Motor neuron (in vitro differentiated cells): ENCODE results near the gene MGLL. TPM values are rescaled to one million over a fixed set of nuclear protein-coding genes. Genes with fewer than 3 reads are reported as not detected.

ENCODE experiments used
- ATAC-seq, 8 experiments: fragments of 200-7000 bp; cut with Tn5 transposase; replicated peaks in 6 of 8; 2 replicates each; pipeline ENCODE4 v1.8.0; 2021; ENCODE audit warnings: mild to moderate bottlenecking in 8 of 8, moderate library complexity in 8 of 8
- H3K27ac ChIP-seq, 2 donors: fragments of 250-450 bp; sonication (Bioruptor Pico); 2 replicates each; pipeline ENCODE4 v1.9.0; 2021; ENCODE audit warnings: antibody characterized with exemption in 2 of 2, mild to moderate bottlenecking in 2 of 2, moderate library complexity in 1 of 2
- H3K4me1 ChIP-seq, 2 donors: fragments of 250-450 bp; sonication (Bioruptor Pico); replicated peaks in 1 of 2; 2 replicates each; pipeline ENCODE4 v1.6.1; 2021; ENCODE audit warnings: antibody characterized with exemption in 2 of 2, mild to moderate bottlenecking in 2 of 2, moderate library complexity in 1 of 2
- H3K4me3 ChIP-seq, 5 donors: fragments of 250-450 bp; sonication (Bioruptor Pico); 2 replicates each; pipeline ENCODE4 v1.9.0; 2021; ENCODE audit warnings: antibody characterized with exemption in 5 of 5, mild to moderate bottlenecking in 5 of 5, moderate library complexity in 4 of 5
- WGBS, 10 experiments: fragments of 450-650 bp; shearing (Covaris generic); methylation state at CpG; one replicate each; pipeline ENCODE4 v1.0.0; 2022; 5-methylcytosine and 5-hydroxymethylcytosine counted together
- in situ Hi-C, 9 experiments: fragments of 400-800 bp; cut with MboI; loops; one replicate each; pipeline ENCODE4 v1.15.0; 2021; ENCODE audit warnings: low sequenced_read_pairs in 9 of 9, low pct_unique_long_range_greater_than_20kb in 2 of 9; ENCODE audit not compliant: unreplicated experiment in 9 of 9
- total RNA-seq, 8 experiments: library from RNA; unstranded; fragments of 300-600 nt; gene quantifications; 2 replicates each; pipeline versions ENCODE4 v1.2.3 to v1.2.4, GENCODE V29; 2022

Gene MGLL
- total RNA-seq, 8 experiments from 2014 or later: 0.43 to 69.2 (median 4.5) TPM

GRCh38 chr3:127816783-127817405 is 5.4 kb downstream of the MGLL start:
- in situ Hi-C loops: no loop called here
- peaks cover 8 to 10% of the 10 kb centered on the region in 2 donors for H3K4me1 ChIP-seq
- peak in 3 of 8 experiments; percentile 21 to 59 (median 49) for ATAC-seq
- no peak overlapping the region for H3K27ac ChIP-seq
- WGBS, 10 experiments: 40 to 93% (median 79%) methylated on average over 1 to 8 of the region's 11 CpGs; no CpG with 5 or more reads in 5 of the 10 experiments
- H3K4me3 ChIP-seq: no peak overlapping the region

GRCh38 chr3:127815641-127816605 is 6.4 kb downstream of the MGLL start:
- H3K27ac ChIP-seq: no peak overlapping the region
- in situ Hi-C loops: no loop called here
- H3K4me1 ChIP-seq: peaks cover 8 to 10% of the 10 kb centered on the region in 2 donors
- 45 to 96% (median 85%) methylated on average over 1 to 10 of the region's 23 CpGs; no CpG with 5 or more reads in 2 of the 10 experiments for WGBS, 10 experiments
- ATAC-seq: peak in 3 of 8 experiments; percentile 6 to 54 (median 49)
- H3K4me3 ChIP-seq: no peak overlapping the region

- Histone ChIP-seq H3K27ac (no peak overlapping the region), H3K4me3 (no peak overlapping the region), H3K4me1 (peaks cover 8 to 10% of the 10 kb centered on the region in 2 donors)
- WGBS, 10 experiments: 63 to 90% (median 80%) methylated on average over 2 to 7 of the region's 7 CpGs; no CpG with 5 or more reads in 3 of the 10 experiments
- ATAC-seq: peak in 1 of 8 experiments; percentile 39
- in situ Hi-C loops: no loop called here
Observed at GRCh38 chr3:127815001-127815400, 7.3 kb downstream of the MGLL start.

GRCh38 chr3:127814325-127814781 is 8.0 kb downstream of the MGLL start:
- in situ Hi-C loops: no loop called here
- H3K4me3 ChIP-seq: no peak overlapping the region

GRCh38 chr3:127812151-127812550 is 10.2 kb downstream of the MGLL start:
- Histone ChIP-seq H3K4me1 (peaks cover 8 to 10% of the 10 kb centered on the region in 2 donors), H3K27ac (no peak overlapping the region), H3K4me3 (no peak overlapping the region)
- in situ Hi-C loops: no loop called here
- ATAC-seq: no peak

More at GRCh38 chr3:127814325-127814781, 8.0 kb downstream of the MGLL start:
- peaks cover 8 to 10% of the 10 kb centered on the region in 2 donors for H3K4me1 ChIP-seq
- no peak overlapping the region for H3K27ac ChIP-seq
- no peak for ATAC-seq
- 0 to 78% (median 32%) methylated on average over 1 to 2 of the region's 2 CpGs; no CpG with 5 or more reads in 2 of the 10 experiments for WGBS, 10 experiments

GRCh38 chr3:127811717-127812116 is 10.6 kb downstream of the MGLL start:
- 75 to 100% (median 87%) methylated on average over 1 to 3 of the region's 3 CpGs; no CpG with 5 or more reads in 4 of the 10 experiments for WGBS, 10 experiments
- Histone ChIP-seq H3K27ac (no peak overlapping the region), H3K4me1 (peaks cover 8 to 10% of the 10 kb centered on the region in 2 donors), H3K4me3 (no peak overlapping the region)
- ATAC-seq: no peak
- in situ Hi-C loops: no loop called here

GRCh38 chr3:127809611-127810010 is 12.7 kb downstream of the MGLL start:
- Histone ChIP-seq H3K4me3 (no peak overlapping the region), H3K27ac (no peak overlapping the region), H3K4me1 (peaks cover 8 to 9% of the 10 kb centered on the region in 2 donors)
- WGBS, 10 experiments: 50 to 100% (median 82%) methylated on average over 1 to 2 of the region's 2 CpGs; no CpG with 5 or more reads in 6 of the 10 experiments
- in situ Hi-C loops: no loop called here
- no peak for ATAC-seq

GRCh38 chr3:127809211-127809610 is 13.1 kb downstream of the MGLL start:
- Histone ChIP-seq H3K4me1 (peaks cover 4 to 5% of the 10 kb centered on the region in 2 donors), H3K27ac (no peak overlapping the region), H3K4me3 (no peak overlapping the region)
- 33 to 100% (median 67%) methylated on average over 1 of the region's 1 CpG; no CpG with 5 or more reads in 6 of the 10 experiments for WGBS, 10 experiments
- no peak for ATAC-seq
- in situ Hi-C loops: no loop called here

GRCh38 chr3:127808197-127808596 is 14.1 kb downstream of the MGLL start:
- ATAC-seq: no peak
- no peak overlapping the region for H3K27ac ChIP-seq
- H3K4me1 ChIP-seq: peaks cover 0 to 2% of the 10 kb centered on the region in 2 donors
- H3K4me3 ChIP-seq: no peak overlapping the region
- in situ Hi-C loops: no loop called here

- in situ Hi-C loops: no loop called here
- H3K27ac ChIP-seq: no peak overlapping the region
- H3K4me1 ChIP-seq: peaks cover 0 to 7% of the 10 kb centered on the region in 2 donors
- ATAC-seq: no peak
- no peak overlapping the region for H3K4me3 ChIP-seq
- 28 to 100% (median 81%) methylated on average over 1 to 7 of the region's 10 CpGs; no CpG with 5 or more reads in 1 of the 10 experiments for WGBS, 10 experiments
Observed at GRCh38 chr3:127805026-127805753, 17.1 kb downstream of the MGLL start.

GRCh38 chr3:127804141-127804540 is 18.2 kb downstream of the MGLL start:
- H3K4me1 ChIP-seq: peaks cover 0 to 7% of the 10 kb centered on the region in 2 donors
- H3K27ac ChIP-seq: no peak overlapping the region
- H3K4me3 ChIP-seq: no peak overlapping the region
- in situ Hi-C loops: no loop called here
- ATAC-seq: no peak
- 51 to 100% (median 84%) methylated on average over 1 to 6 of the region's 9 CpGs; no CpG with 5 or more reads in 2 of the 10 experiments for WGBS, 10 experiments

GRCh38 chr3:127803619-127804018 is 18.7 kb downstream of the MGLL start:
- in situ Hi-C loops: no loop called here
- peak; percentile 2 to 86 (median 37) for ATAC-seq
- WGBS, 10 experiments: 8 to 100% (median 67%) methylated on average over 1 to 4 of the region's 4 CpGs; no CpG with 5 or more reads in 1 of the 10 experiments
- Histone ChIP-seq H3K27ac (no peak overlapping the region), H3K4me3 (no peak overlapping the region), H3K4me1 (peaks cover 0 to 7% of the 10 kb centered on the region in 2 donors)
